Adrenal gland (tissue), 5 donors: ENCODE results near the gene TNFSF18.

ENCODE experiments used
- POLR2A ChIP-seq, 2 donors: fragments of 450-650 bp; IDR thresholded peaks; one replicate each; pipeline ENCODE4 v1.6.1; 2017; ENCODE audit warnings: antibody characterized with exemption in 2 of 2, mild to moderate bottlenecking in 2 of 2, moderate library complexity in 1 of 2
- TF ChIP-seq, protein P1 (sequence below), 6 experiments: fragments of 450-650 bp in 4 of 6; fragments of 200-600 bp in 2 of 6; sonication (generic) in 1 of 6; IDR thresholded peaks; 1 replicate in 5 of 6; 2 replicates in 1 of 6; pipeline versions ENCODE4 v1.5.1 to v1.8.0; 2016 to 2021; ENCODE audit warnings: antibody characterized with exemption in 6 of 6, mild to moderate bottlenecking in 2 of 6, moderate library complexity in 1 of 6
- donor health status: DM: no; HTN: no; CAD: no.

DNA sequence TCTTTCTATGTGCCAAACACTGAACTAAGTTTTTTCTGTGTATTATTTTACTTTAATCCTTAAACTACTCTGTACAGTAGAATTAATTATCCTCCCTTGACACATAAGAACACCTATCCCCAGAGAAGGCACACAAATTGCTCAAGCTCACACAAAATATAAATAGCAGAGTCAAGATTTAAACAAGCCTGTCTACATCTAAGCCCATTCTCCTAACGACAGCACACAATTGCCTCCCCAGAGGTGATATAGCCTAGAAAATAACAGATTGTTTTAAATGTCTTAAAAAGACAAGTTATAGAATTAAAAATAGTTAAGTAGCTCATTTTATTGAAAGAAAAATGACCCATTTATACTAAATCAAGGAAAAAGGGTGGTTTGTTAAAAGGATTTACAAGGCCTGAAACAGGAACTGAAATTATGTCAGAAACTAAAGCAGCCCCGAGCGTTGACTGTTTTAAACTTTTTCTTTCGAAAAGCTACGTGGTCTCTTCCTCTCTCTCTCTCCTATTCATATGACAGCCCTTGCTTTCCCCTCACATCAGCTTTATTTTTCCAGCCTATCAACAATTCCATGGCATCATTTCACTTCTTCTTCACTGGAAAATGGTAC, 30.5 kb downstream of the TNFSF18 start:
- TF ChIP-seq, protein P1, sequence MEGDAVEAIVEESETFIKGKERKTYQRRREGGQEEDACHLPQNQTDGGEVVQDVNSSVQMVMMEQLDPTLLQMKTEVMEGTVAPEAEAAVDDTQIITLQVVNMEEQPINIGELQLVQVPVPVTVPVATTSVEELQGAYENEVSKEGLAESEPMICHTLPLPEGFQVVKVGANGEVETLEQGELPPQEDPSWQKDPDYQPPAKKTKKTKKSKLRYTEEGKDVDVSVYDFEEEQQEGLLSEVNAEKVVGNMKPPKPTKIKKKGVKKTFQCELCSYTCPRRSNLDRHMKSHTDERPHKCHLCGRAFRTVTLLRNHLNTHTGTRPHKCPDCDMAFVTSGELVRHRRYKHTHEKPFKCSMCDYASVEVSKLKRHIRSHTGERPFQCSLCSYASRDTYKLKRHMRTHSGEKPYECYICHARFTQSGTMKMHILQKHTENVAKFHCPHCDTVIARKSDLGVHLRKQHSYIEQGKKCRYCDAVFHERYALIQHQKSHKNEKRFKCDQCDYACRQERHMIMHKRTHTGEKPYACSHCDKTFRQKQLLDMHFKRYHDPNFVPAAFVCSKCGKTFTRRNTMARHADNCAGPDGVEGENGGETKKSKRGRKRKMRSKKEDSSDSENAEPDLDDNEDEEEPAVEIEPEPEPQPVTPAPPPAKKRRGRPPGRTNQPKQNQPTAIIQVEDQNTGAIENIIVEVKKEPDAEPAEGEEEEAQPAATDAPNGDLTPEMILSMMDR (IDR thresholded peaks at IDR 0.05): no peak
- TF ChIP-seq POLR2A (IDR thresholded peaks at IDR 0.05): no peak
